Endothelial cell of umbilical vein (primary cell): Measurements from ENCODE around the gene ANGPTL1. TPM values are rescaled to one million over a fixed set of nuclear protein-coding genes. Genes with fewer than 3 reads are reported as not detected.

ENCODE experiments used
- BruUV-seq: library from RNA; stranded (reverse); fragments of 400-500 nt; replicated peaks from 2 replicates; lab custom pipeline; 2021; lab: Mats Ljungman, UMichigan
- CTCF ChIA-PET: fragments of 300-600, 350-600 bp; sonication (Branson Sonifier 250); formaldehyde crosslinking; loops from one replicate; lab custom pipeline; 2021; ENCODE audit warnings: antibody characterized with exemption, inconsistent platforms; lab: Charles Lee
- POLR2A ChIA-PET: fragments of 300-600, 350-600 bp; sonication (Branson Sonifier 250); formaldehyde crosslinking; loops from one replicate; lab custom pipeline; 2021; ENCODE audit warnings: antibody characterized with exemption, inconsistent platforms; lab: Charles Lee
- DNase-seq: peaks from one replicate; pipeline ENCODE4 v3.0.0-alpha.2; 2011; ENCODE audit warnings: low read depth, low spot score
- FAIRE-seq: peaks from 2 replicates; lab custom pipeline; 2011; peaks lifted over from hg19 to GRCh38; lab: Jason Lieb, UNC
- H2AFZ ChIP-seq: 2 replicates; pipeline ENCODE4 v1.6.0; 2012; ENCODE audit warnings: low read depth, low read length, control low read depth, inconsistent platforms
- H3K27ac ChIP-seq: 2 replicates; pipeline ENCODE4 v1.5.1; 2011; ENCODE audit warnings: low read depth, mild to moderate bottlenecking, control low read depth, low read length, moderate library complexity; ENCODE audit not compliant: insufficient read depth
- H3K27me3 ChIP-seq, 2 experiments: 2 replicates each; pipeline versions ENCODE4 v1.6.0 to v1.6.1; 2011; ENCODE audit warnings: low read length in 2 of 2, mixed read lengths in 1 of 2; ENCODE audit not compliant: control insufficient read depth in 2 of 2, insufficient read depth in 2 of 2
- H3K36me3 ChIP-seq, 2 experiments: 2 replicates in 1 of 2; 3 replicates in 1 of 2; pipeline ENCODE4 v1.5.1; 2011; ENCODE audit warnings: low read length in 2 of 2, mild to moderate bottlenecking in 1 of 2, moderate library complexity in 1 of 2; ENCODE audit not compliant: control insufficient read depth in 2 of 2, insufficient read depth in 2 of 2; ENCODE audit errors: extremely low read depth in 1 of 2
- H3K4me1 ChIP-seq: 3 replicates; pipeline ENCODE4 v1.5.1; 2011; ENCODE audit warnings: mild to moderate bottlenecking, low read length; ENCODE audit not compliant: control insufficient read depth, insufficient read depth; ENCODE audit errors: extremely low read depth
- H3K4me2 ChIP-seq: 2 replicates; pipeline ENCODE4 v1.6.1; 2011; ENCODE audit warnings: low read length, control low read depth, mixed read lengths; ENCODE audit not compliant: insufficient read depth
- H3K4me3 ChIP-seq, 3 experiments: fragments of 200-600 bp in 1 of 3; sonication (generic), shearing (Covaris generic) in 1 of 3; replicated peaks in 1 of 3; 2 replicates each; pipeline ENCODE4 v1.5.1; 2011 to 2016; ENCODE audit warnings: control low read depth in 3 of 3, low read length in 3 of 3, mild to moderate bottlenecking in 2 of 3, inconsistent platforms in 1 of 3, low read depth in 1 of 3, moderate library complexity in 1 of 3; ENCODE audit not compliant: insufficient read depth in 1 of 3
- H3K79me2 ChIP-seq: 2 replicates; pipeline ENCODE4 v1.6.0; 2012; ENCODE audit warnings: low read length, inconsistent platforms; ENCODE audit not compliant: control insufficient read depth, insufficient read depth
- H3K9ac ChIP-seq: replicated peaks from 2 replicates; pipeline ENCODE3; 2011; ENCODE audit warnings: low read length, control low read depth; ENCODE audit not compliant: insufficient read depth; ENCODE audit errors: extremely low read depth
- H3K9me1 ChIP-seq: replicated peaks from 3 replicates; pipeline ENCODE4 v1.6.0; 2011; ENCODE audit warnings: mild to moderate bottlenecking, low read length; ENCODE audit not compliant: control insufficient read depth, insufficient read depth; ENCODE audit errors: extremely low read depth
- H3K9me3 ChIP-seq: replicated peaks from 2 replicates; pipeline ENCODE4 v1.5.1; 2012; ENCODE audit warnings: low read length, inconsistent platforms; ENCODE audit not compliant: control insufficient read depth, insufficient read depth
- H4K20me1 ChIP-seq: replicated peaks from 2 replicates; pipeline ENCODE3; 2011; ENCODE audit warnings: mild to moderate bottlenecking, low read length; ENCODE audit not compliant: control insufficient read depth, insufficient read depth; ENCODE audit errors: extremely low read depth
- FOS ChIP-seq: IDR thresholded peaks from 2 replicates; pipeline ENCODE4 v1.6.1; 2011; ENCODE audit warnings: mild to moderate bottlenecking, low read length, moderate library complexity, borderline replicate concordance; ENCODE audit not compliant: insufficient read depth
- GATA2 ChIP-seq: IDR thresholded peaks from 2 replicates; pipeline ENCODE4 v1.7.0; 2011; ENCODE audit warnings: low read depth, mild to moderate bottlenecking, moderate library complexity, mixed read lengths, low read length; ENCODE audit not compliant: insufficient read length, insufficient read depth
- POLR2AphosphoS5 ChIP-seq: IDR thresholded peaks from 2 replicates; pipeline ENCODE4 v1.6.1; 2012; ENCODE audit warnings: low read depth, mild to moderate bottlenecking, control low read depth, low read length, moderate library complexity; ENCODE audit not compliant: insufficient read depth
- dilution Hi-C: fragments of 300-500 bp; cut with MboI; formaldehyde crosslinking; loops from one replicate; pipeline ENCODE4 v1.15.0; 2019; ENCODE audit warnings: low sequenced_read_pairs; ENCODE audit not compliant: extremely low pct_ligation_motif_present
- intact Hi-C: fragments of 100-400 bp; cut with micrococcal nuclease; formaldehyde crosslinking; loops from one replicate; pipeline ENCODE4 v1.10.0; 2022
- polyA plus RNA-seq, 4 experiments: library from polyadenylated mRNA; depleted of rRNA in 3 of 4; stranded (reverse) in 3 of 4; unstranded in 1 of 4; fragments of >200 nt; gene quantifications; 2 replicates each; pipeline versions ENCODE4 v1.2.1 to v1.2.3, GENCODE V29; 2011 to 2012; ENCODE audit warnings: missing spikeins in 1 of 4
- total RNA-seq: library from RNA; stranded (reverse); gene quantifications from 2 replicates; pipeline ENCODE4 v1.2.3, GENCODE V29; 2021
- TF ChIP-seq, protein P1 (sequence below): IDR thresholded peaks from 2 replicates; pipeline ENCODE4 v1.6.1; 2011; ENCODE audit not compliant: insufficient read depth, insufficient read length
- TF ChIP-seq, protein P2 (sequence below), 2 donors: IDR thresholded peaks; 1 replicate in 1 of 2; 2 replicates in 1 of 2; pipeline ENCODE4 v1.5.1; 2011; ENCODE audit warnings: low read length in 2 of 2, mild to moderate bottlenecking in 2 of 2, moderate library complexity in 2 of 2, control low read depth in 1 of 2, inconsistent platforms in 1 of 2, low read depth in 1 of 2; ENCODE audit not compliant: insufficient read depth in 1 of 2; ENCODE audit errors: extremely low read depth in 1 of 2

ANGPTL1 gene
- total and polyA plus RNA-seq, 2 donors (not counting 3 experiments of a cell fraction or from before 2014, with no cell fraction given) = 0.15 TPM; not detected in 1

DNA sequence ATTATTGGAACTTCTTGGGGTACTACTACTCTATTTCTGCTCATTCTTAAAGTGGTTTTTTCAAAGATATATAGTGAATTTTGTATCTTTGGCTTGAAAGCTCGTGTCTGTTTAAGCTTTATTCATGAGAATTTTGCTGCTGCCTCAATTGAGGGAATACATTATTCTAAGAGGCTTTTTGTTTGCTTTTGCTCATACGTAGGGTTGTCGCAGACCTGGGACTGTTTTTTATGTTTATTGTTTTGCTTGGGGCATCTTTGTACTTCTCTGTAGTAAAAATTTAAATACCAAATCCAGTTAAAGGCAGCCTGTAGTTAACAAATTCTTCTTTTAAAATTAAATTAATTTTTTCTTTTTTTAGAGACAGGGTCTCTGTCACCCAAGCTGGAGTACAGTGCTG lies 62.3 kb downstream of the ANGPTL1 start:
- H3K4me2 ChIP-seq = no peak overlapping the region
- no peaks in the 10 kb centered on the region for H3K27me3 ChIP-seq
- intact Hi-C loops = no loop called here
- no peak overlapping the region for H3K4me3 ChIP-seq
- TF ChIP-seq, protein P1, sequence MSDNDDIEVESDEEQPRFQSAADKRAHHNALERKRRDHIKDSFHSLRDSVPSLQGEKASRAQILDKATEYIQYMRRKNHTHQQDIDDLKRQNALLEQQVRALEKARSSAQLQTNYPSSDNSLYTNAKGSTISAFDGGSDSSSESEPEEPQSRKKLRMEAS = no peak
- no peak for TF ChIP-seq GATA2
- no peaks in the 10 kb centered on the region for H4K20me1 ChIP-seq
- H3K9me1 ChIP-seq = no peaks in the 10 kb centered on the region
- H3K9me3 ChIP-seq = no peaks in the 10 kb centered on the region
- no peaks in the 10 kb centered on the region for H3K79me2 ChIP-seq
- no peaks in the 10 kb centered on the region for H3K4me1 ChIP-seq
- DNase-seq (no peak), FAIRE-seq (no peak)
- CTCF ChIA-PET = no interaction called here
- H3K27ac ChIP-seq = no peak overlapping the region
- H3K9ac ChIP-seq = no peak overlapping the region
- peaks cover 0 to 2% of the 10 kb centered on the region in 2 experiments for H3K36me3 ChIP-seq
- BruUV-seq = no TSS peak
- POLR2A ChIA-PET = no interaction called here
- no peak overlapping the region for H2AFZ ChIP-seq
- dilution Hi-C loops = no loop called here

DNA sequence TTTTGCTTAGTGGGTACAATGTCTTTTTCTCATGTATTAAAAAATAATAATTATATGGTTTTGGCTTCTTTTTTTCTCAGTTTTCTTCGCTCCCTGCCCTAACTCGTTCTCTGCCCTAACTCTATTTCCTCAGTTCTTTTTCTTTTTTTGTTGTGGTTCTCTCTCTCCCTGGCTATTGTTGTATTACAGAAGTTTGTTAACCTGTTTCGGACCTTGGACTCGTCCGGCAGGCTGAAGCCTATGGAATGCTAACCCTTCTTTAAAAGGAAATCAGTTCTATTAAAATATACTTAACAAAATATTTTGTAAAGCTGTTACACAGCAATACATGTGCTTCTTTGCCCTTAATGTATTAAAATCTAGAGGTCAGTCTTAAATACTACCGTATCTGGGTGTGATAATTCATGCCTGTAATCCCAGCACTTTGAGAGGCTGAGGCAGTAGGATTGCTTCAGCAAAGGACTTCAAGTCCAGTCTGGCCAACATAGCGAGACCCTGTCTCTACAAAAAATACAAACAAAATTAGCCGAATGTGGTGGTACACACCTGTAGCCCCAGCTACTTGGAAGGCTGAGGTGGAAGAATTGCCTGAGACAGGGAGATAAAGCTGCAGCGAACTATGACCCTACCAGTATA lies 64.1 kb downstream of the ANGPTL1 start:
- intact Hi-C loops = no loop called here
- no peak for DNase-seq
- no peak for FAIRE-seq
- Histone ChIP-seq H3K9ac (no peak overlapping the region), H2AFZ (no peak overlapping the region), H3K4me1 (no peaks in the 10 kb centered on the region), H4K20me1 (no peaks in the 10 kb centered on the region), H3K9me3 (no peaks in the 10 kb centered on the region), H3K27ac (no peak overlapping the region), H3K9me1 (no peaks in the 10 kb centered on the region), H3K36me3 (peaks cover 0 to 2% of the 10 kb centered on the region in 2 experiments), H3K79me2 (no peaks in the 10 kb centered on the region), H3K4me2 (no peak overlapping the region), H3K4me3 (no peak overlapping the region), H3K27me3 (no peaks in the 10 kb centered on the region)
- ChIA-PET CTCF (interaction anchor here (1.0 kb wide), 1 partner anchor 266 kb away, joined by 3 read pairs; no protein-coding TSS in a partner anchor), POLR2A (no interaction called here)
- dilution Hi-C loops = no loop called here
- TF ChIP-seq GATA2 = no peak
- TF ChIP-seq FOS = no peak
- TF ChIP-seq, protein P1 = no peak
- TF ChIP-seq, protein P2, sequence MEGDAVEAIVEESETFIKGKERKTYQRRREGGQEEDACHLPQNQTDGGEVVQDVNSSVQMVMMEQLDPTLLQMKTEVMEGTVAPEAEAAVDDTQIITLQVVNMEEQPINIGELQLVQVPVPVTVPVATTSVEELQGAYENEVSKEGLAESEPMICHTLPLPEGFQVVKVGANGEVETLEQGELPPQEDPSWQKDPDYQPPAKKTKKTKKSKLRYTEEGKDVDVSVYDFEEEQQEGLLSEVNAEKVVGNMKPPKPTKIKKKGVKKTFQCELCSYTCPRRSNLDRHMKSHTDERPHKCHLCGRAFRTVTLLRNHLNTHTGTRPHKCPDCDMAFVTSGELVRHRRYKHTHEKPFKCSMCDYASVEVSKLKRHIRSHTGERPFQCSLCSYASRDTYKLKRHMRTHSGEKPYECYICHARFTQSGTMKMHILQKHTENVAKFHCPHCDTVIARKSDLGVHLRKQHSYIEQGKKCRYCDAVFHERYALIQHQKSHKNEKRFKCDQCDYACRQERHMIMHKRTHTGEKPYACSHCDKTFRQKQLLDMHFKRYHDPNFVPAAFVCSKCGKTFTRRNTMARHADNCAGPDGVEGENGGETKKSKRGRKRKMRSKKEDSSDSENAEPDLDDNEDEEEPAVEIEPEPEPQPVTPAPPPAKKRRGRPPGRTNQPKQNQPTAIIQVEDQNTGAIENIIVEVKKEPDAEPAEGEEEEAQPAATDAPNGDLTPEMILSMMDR (IDR thresholded peaks at IDR 0.05; ENCODE audit: extremely low read depth in 1 of 2, insufficient read depth in 1 of 2, low read depth in 1 of 2, low read length in 2 of 2) = no peak
- TF ChIP-seq POLR2AphosphoS5 = no peak
- no TSS peak for BruUV-seq
